ENCODE data around the gene GCK.

GCK gene

DNA sequence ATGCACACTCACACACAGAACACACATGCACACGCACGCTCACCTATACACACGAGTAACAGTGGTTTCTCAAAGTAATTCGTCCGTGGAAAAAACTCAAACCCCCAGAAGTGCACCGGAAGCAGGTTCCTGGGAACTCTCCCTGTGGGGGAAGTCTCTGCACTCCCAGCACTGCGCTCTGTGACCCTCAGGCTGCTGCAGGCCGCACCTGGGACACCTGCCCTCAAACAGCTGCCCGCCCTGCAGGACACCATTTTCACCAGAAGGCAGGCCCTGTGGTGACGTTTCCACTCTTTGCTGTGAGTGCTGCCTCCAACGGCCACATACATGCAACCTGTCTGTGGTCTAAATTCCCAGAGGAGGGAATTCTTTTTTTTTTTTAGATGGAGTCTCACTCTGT, 32.8 kb upstream of the GCK start:
- DNase-seq, result no peak

DNA sequence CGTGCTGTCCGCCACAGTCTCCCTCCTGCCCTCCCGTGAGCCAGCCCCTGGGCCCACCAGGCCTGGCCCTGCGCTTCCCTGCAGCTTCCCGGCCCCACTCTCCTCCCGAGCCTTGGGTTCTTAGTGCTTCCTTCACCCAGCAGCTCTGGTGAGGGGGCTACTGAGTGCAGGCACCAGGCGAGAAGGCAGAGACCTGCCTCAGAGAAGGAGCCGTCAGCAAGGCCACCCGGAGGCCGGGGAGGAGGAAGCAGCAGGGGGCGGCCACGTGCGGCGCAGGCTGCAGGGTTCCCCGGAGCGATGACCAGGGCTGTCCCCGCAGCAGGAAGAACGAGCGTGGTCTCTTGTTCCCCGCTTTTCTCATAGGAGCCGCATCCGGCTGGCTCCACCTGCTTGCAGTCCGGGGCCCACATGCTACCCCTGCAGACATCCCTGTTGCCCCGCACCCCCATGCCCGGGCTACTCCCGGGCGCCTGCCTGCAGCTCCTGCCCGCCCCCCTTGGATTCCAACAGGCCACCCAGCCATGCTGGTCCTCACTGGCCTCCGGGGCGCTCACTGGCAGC, 32.1 kb upstream of the GCK start:
- DNase-seq, result no peak

GRCh38 chr7:44220358-44221112, 31.3 kb upstream of the GCK start:
- DNase-seq, result no peak

DNA sequence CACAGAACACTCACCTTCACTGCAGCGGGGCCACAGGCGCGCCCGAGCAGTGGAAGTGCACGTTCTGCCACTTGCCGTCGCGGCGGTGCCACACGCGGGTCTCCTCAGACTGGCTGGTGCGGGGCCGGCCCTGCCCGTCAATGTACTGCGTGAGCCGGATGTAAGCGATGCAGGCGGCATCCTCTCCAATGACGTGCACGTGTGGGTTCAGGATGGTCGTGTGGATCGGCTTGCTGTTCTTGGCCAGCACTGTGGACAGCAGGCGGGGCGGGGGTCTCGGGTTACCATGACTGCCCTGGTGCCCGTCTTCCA, 30.8 kb upstream of the GCK start:
- no peak for DNase-seq

GRCh38 chr7:44219371-44220045, 30.3 kb upstream of the GCK start:
- no peak for DNase-seq

GRCh38 chr7:44218418-44219201, 29.4 kb upstream of the GCK start:
- no peak for DNase-seq

DNA sequence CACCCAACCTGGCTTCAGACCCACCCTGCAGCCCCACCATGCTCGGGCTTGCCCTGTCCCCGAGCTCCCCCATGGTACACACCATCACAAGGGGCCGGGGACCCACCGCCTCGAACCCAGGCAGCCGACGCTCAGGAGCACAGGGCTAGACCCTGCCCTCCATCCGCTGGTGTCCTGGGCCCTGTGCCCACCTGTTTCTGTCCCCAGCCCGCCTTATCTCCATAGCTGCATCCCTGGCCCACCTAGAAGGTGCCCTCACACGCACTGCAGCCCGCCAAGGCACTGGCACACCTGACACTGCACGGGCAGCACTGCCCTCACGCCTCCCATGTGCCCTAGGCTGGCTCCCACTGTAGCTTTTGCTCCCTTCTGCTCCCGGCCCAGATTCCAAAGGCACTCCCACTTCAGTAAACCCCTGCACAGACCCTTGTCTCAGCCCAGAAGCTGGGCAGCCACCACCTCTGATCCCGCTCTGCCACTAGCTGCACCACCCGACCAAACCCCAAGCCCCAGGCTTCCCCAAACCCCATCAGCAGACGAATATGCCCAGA, 28.7 kb upstream of the GCK start:
- no peak for DNase-seq

- DNase-seq, result no peak
These were observed 28.0 kb upstream of the GCK start for GRCh38 chr7:44217223-44217714.

DNA sequence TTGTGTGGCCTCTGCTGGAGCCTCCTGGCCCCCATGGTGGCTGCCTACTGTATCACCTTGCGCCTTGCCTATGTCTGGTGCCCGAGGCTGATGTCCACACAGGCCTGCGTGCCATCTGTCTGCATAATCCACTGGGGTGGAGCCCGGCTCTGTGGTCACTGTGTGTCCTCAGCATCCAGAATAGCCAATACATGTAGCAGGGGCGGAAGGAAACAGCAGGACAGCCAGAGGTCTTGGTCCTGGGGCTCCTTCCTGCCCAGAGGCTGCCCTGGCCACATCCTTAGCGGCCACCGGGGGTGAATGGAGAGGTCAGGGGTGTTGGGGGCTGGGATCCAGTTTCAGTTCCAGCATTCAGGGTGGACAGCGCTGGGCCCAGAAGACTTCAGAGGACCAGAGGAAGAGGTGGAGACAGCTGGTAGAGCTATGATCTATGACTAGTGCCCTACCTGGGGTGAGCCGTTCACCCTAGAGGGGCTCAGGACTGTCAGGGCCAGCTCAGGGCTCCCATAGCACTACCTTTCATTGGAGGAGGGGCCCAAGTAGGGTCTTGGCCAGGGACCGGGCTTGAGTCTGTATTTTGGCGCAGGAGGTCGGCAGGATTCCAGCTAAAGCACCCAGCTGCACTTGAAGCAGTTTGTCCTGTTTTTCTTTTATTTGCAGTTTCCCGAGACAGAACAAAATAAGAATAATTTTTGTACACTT, 27.4 kb upstream of the GCK start:
- no peak for DNase-seq

- DNase-seq, result peak; percentile 37
These were observed 26.8 kb upstream of the GCK start for GRCh38 chr7:44216019-44216418.

DNA sequence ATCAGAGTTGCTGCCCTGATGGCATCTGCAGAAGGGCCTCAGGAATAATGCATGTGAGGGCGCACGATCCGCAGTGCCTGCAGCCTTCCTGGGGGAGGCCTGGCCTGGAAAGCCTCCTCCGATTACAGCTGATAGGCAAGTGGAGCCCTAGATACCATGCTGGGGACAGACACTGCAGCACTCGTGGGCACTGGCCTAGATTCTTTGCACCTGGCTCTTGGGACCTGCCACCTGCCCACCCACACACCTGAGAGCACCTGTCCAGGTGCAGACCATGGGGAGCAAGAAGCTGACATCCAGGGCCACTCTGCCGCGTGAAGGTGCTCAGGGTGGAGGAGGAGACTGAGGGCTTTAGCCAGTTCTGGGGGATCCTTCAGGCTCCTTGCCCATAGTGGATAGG, 26.3 kb upstream of the GCK start:
- DNase-seq, result no peak

DNA sequence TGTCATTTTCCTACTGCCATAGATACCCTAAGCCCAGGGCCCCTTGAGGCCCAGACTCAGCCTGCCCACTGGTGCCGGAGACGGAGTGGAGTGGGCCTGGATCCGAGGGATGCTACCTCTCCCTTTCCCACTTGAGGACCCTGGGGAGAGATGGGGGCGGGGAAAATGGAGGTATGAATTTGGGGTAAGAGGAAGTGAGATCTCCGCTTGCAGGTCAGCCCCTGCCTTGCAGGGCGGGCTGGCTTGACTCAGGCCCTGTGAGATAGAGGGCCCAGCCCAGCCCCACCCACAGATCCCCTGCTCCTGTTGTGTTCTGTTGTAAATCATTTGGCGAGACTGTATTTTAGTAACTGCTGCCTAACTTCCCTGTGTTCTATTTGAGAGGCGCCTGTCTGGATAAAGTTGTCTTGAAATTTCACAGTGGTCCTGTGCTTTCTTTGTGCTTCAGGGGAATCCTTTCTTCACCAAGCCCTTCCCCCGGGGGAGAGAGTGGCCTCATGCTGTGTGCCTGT, 24.7 kb upstream of the GCK start:
- no peak for DNase-seq

DNA sequence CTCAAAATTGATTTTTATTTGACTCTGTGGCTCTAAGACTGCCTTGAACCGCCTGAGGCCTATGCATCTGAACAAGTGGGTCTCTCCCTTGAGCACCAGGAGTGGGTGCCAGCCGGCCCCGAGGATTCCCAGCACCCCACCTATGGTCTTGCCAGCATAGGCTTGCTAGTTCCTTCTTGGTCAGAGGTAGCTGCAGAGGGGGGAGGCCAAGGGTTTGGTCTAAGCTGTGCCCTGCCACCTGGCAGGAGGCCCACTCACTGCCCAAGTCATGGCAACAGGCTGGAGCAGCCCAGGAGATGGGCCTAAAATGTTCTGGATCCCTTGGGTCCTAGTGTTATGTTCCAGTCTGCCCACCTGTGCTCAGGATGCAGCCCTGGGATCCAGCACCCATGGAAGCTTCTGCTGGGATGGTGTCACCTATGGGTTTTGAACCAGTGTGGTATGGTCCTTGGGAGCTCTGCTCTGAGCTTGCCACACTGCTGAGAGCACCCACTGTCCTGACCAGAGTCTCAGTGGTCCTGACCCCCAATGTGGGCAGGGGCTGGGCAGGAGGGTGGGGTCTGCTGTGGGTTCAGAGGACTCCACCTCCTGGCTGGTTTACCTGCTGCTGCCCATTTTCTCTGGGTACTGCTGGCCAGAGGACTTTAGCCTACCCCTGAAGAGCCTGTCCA, 24.1 kb upstream of the GCK start:
- no peak for DNase-seq

DNA sequence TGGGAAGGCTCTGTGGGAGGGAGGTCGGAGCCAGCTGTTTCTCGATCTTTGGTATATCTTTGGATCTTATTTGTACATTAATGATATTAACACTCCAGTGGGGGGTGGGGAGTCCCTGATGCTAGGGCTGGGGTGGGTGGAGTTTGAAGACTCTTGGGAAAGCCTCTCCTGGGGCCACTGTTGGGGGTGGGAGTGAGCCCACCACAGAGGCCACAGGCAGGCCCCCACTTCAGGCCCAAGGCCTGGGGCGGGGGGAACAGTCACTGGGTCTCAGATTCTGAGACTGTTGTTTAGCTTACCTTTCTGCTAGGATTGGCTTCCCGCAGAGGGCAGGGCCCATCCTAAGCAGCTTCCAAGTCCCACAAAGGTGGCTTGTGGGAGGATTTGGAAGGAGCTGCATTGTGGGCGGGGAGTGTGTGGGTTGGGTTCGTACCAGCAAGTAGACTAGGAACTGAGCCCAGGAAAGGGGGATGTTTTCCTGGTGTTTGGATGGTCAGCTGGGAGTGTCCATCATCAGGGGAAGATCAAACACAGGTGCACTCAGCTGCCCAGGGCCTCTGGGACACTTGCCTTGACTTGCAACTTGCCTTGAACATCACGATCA, 23.4 kb upstream of the GCK start:
- DNase-seq, result no peak

GRCh38 chr7:44212018-44212417, 22.8 kb upstream of the GCK start:
- no peak for DNase-seq

DNA sequence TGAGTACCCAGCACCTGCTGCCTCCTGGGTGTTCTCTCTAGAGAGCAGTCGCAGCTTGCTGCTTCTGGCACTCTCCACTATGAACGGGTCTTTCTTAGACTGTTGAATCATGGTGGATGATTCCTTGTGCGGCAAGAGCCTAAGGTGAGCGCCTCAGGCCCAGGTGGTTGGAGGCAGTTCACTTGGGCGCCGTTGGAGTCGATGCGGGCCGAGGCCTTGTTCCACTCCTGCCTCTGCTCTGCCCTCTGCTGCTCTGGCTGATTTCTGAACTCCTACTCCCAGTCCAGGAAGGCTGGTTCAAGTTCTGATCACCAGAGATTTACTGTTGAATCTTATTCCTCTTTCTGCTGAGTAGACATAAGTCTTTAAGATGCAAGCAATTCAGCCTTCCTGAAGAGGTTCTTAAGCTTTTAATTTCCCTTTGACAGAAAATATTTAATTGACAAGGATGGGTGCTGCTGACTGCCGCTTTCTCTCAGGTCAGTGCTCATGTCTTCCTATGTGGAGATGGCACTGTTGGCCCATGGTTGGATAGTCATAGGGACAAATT, 22.0 kb upstream of the GCK start:
- DNase-seq, result no peak

GRCh38 chr7:44210107-44210506, 20.9 kb upstream of the GCK start:
- DNase-seq, result no peak

DNA sequence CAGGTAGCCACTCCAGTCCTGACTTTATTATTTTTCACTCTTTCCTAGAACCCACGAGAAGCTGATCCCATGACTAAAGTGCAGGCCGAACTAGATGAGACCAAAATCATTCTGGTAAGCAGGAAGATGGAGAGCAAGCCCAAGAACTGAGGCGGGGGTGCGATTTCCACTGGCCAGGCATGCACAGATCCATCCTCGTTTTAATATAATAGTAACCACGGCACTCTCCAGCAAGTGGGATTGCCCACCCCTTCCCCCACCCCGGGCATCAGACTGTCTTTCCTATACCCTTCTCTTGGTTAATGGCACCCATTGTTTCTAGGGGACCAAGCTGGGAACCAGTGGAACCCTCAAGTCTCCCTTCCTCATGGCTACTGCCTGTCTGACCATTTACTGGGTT, 18.8 kb upstream of the GCK start:
- DNase-seq, result no peak

DNA sequence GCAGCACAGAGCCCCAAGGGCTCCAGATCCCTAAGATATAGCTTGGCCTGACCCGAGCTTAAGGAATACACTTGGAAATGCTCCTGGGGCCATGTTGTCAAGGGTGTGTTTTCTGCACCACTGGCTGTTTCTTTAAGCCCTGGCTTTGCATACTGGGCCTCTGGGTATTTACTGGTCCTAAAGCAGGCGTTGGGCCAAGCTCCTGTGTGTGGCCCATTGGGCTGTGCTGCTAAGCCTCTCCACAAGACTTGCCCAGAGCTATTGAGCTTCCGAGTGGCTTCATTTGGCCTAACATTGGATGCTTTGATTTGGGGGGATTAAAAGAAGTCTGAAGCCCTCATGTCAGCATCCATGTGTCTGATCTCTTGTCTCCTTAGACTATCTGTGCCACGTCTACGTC, 16.8 kb upstream of the GCK start:
- DNase-seq, result no peak

DNA sequence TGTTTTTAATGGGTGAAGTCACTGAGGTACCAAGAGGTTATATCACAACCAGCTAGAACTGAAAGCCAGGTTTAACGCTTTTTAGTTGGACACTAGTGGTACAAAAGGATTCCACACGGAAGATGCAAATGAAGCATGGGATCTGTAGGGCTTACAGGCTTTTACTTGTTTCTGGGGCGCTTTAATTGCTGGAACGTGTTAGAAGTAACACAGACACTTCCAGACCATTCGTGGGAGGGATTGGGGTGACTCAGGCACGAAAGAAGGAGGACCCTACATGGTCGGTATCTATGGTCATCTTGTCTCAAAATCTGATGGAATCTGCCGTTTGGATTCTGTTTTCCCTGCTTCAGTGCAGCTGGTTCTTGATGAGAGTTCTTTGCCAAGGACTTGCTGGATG, 12.6 kb upstream of the GCK start:
- DNase-seq, result no peak
